ENCODE data around the gene STAG1.
"Not testable (repeated sequence)": the region's sequence is repeated elsewhere in the genome, so short reads cannot be mapped to it uniquely, and the experiment has no call there.

Gene STAG1

DNA sequence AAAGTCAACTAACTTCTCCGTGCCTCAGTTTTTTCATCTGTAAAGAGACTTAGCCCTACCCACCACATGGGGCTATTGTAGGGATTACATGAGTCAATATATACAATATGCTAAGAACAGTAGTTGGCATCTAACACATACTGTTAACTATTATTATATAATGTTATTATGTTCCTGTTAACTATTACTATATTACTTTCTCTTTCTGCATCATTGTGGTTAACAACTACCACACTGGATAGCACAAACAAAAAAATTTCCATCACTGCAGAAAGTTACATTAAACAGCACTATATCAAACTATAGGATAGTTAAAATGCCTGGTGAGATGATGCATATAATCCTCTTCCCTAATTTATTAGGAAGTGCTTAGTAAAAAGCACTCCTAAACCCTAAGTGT is 23.7 kb downstream of the STAG1 start:
- peaks cover 9% of the 10 kb centered on the region; the same call in 1 of the 2 replicates for H3K4me1 ChIP-seq (ENCODE audit: control insufficient read depth, insufficient read depth, low read length)
- H3K9me3 ChIP-seq (ENCODE audit: control insufficient read depth, insufficient read depth, low read depth, low read length), result no peaks in the 10 kb centered on the region
- no peak overlapping the region for H3K27ac ChIP-seq (ENCODE audit: low read depth, low read length)
- H3K4me3 ChIP-seq (ENCODE audit: low read depth, low read length), result no peak overlapping the region
- H3K36me3 ChIP-seq (ENCODE audit: control insufficient read depth, insufficient read depth, low read length), result no peaks in the 10 kb centered on the region
- H3K27me3 ChIP-seq (ENCODE audit: control insufficient read depth, insufficient read depth, low read length), result no peaks in the 10 kb centered on the region
- H3K9ac ChIP-seq (ENCODE audit: low read length), result no peak overlapping the region

DNA sequence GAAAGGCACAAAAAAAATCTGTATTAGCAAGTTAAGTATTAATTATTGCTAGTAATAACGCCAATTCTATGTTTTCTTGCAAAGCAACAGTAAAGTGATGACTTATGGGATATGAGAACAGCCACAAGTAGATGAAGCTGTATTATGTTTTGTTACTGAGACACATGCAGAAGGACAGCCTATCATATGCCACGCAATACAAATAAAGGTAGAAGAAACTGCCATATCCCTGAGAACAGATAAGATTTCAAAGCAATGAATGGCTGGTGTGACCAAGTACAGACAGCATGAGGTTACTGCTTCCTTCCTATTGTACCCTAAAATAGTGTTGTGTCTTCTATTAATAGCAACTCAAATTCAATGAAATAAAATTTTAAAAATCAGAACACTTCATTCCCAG is 26.7 kb downstream of the STAG1 start:
- Histone ChIP-seq H3K27me3 (ENCODE audit: control insufficient read depth, insufficient read depth, low read length) (no peaks in the 10 kb centered on the region), H3K9me3 (ENCODE audit: control insufficient read depth, insufficient read depth, low read depth, low read length) (0 out of 2 replicates have a peak, but pooled peaks cover 6% of the 10 kb centered on the region), H3K36me3 (ENCODE audit: control insufficient read depth, insufficient read depth, low read length) (peaks cover 4% of the 10 kb centered on the region; the same call in 1 of the 2 replicates), H3K4me3 (ENCODE audit: low read depth, low read length) (no peak overlapping the region), H3K9ac (ENCODE audit: low read length) (no peak overlapping the region), H3K4me1 (ENCODE audit: control insufficient read depth, insufficient read depth, low read length) (peaks cover 9% of the 10 kb centered on the region; the same call in 1 of the 2 replicates), H3K27ac (ENCODE audit: low read depth, low read length) (no peak overlapping the region)

DNA sequence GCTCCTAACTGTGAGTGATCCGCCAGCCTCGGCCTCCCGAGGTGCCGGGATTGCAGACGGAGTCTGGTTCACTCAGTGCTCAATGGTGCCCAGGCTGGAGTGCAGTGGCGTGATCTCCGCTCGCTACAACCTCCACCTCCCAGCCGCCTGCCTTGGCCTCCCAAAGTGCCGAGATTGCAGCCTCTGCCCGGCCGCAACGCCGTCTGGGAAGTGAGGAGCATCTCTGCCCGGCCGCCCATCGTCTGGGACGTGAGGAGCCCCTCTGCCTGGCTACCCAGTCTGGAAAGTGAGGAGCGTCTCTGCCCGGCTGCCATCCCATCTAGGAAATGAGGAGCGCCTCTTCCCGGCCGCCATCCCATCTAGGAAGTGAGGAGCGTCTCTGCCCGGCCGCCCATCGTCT is 29.3 kb downstream of the STAG1 start:
- H3K36me3 ChIP-seq (ENCODE audit: control insufficient read depth, insufficient read depth, low read length); H3K4me3 ChIP-seq (ENCODE audit: low read depth, low read length); H3K4me1 ChIP-seq (ENCODE audit: control insufficient read depth, insufficient read depth, low read length); H3K27ac ChIP-seq (ENCODE audit: low read depth, low read length); H3K9me3 ChIP-seq (ENCODE audit: control insufficient read depth, insufficient read depth, low read depth, low read length); H3K9ac ChIP-seq (ENCODE audit: low read length); H3K27me3 ChIP-seq (ENCODE audit: control insufficient read depth, insufficient read depth, low read length): not testable (repeated sequence)

- H3K27ac ChIP-seq (ENCODE audit: low read depth, low read length); H3K4me3 ChIP-seq (ENCODE audit: low read depth, low read length); H3K9me3 ChIP-seq (ENCODE audit: control insufficient read depth, insufficient read depth, low read depth, low read length); H3K36me3 ChIP-seq (ENCODE audit: control insufficient read depth, insufficient read depth, low read length); H3K27me3 ChIP-seq (ENCODE audit: control insufficient read depth, insufficient read depth, low read length); H3K4me1 ChIP-seq (ENCODE audit: control insufficient read depth, insufficient read depth, low read length); H3K9ac ChIP-seq (ENCODE audit: low read length): not testable (repeated sequence)
Observed at GRCh38 chr3:136722399-136722798, 29.8 kb downstream of the STAG1 start.

DNA sequence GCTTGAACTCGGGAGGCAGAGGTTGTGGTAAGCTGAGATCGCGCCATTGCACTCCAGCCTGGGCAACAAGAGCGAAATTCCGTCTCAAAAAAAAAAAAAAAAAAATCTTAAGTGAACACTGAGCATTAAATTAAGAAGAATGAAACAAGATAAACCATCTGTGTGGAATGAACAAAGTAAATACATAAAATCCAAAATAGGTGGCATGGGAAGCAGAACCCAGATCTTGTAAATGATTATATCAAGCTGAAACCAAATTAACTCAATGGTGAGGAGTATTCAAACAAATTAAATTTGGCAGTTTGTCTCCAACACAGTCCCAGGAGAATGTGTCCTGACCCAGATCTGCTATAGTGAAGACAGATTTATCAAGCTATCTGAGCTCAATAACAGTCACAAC is 32.1 kb downstream of the STAG1 start:
- peaks cover 4% of the 10 kb centered on the region; the same call in 1 of the 2 replicates for H3K36me3 ChIP-seq (ENCODE audit: control insufficient read depth, insufficient read depth, low read length)
- no peak overlapping the region for H3K27ac ChIP-seq (ENCODE audit: low read depth, low read length)
- no peak overlapping the region for H3K4me3 ChIP-seq (ENCODE audit: low read depth, low read length)
- 0 out of 2 replicates have a peak, but pooled peaks cover 6% of the 10 kb centered on the region for H3K9me3 ChIP-seq (ENCODE audit: control insufficient read depth, insufficient read depth, low read depth, low read length)
- H3K9ac ChIP-seq (ENCODE audit: low read length), result no peak overlapping the region
- H3K4me1 ChIP-seq (ENCODE audit: control insufficient read depth, insufficient read depth, low read length), result no peaks in the 10 kb centered on the region; the same call in 1 of the 2 replicates
- no peaks in the 10 kb centered on the region for H3K27me3 ChIP-seq (ENCODE audit: control insufficient read depth, insufficient read depth, low read length)

GRCh38 chr3:136716629-136717028 is 35.5 kb downstream of the STAG1 start:
- Histone ChIP-seq H3K9me3 (ENCODE audit: control insufficient read depth, insufficient read depth, low read depth, low read length) (no peaks in the 10 kb centered on the region), H3K4me3 (ENCODE audit: low read depth, low read length) (no peak overlapping the region), H3K9ac (ENCODE audit: low read length) (no peak overlapping the region), H3K36me3 (ENCODE audit: control insufficient read depth, insufficient read depth, low read length) (no peaks in the 10 kb centered on the region; the same call in 1 of the 2 replicates), H3K4me1 (ENCODE audit: control insufficient read depth, insufficient read depth, low read length) (no peaks in the 10 kb centered on the region; the same call in 1 of the 2 replicates), H3K27ac (ENCODE audit: low read depth, low read length) (no peak overlapping the region), H3K27me3 (ENCODE audit: control insufficient read depth, insufficient read depth, low read length) (no peaks in the 10 kb centered on the region)

GRCh38 chr3:136714020-136714419 is 38.2 kb downstream of the STAG1 start:
- H3K36me3 ChIP-seq (ENCODE audit: control insufficient read depth, insufficient read depth, low read length), result no peaks in the 10 kb centered on the region; the same call in 1 of the 2 replicates
- H3K4me1 ChIP-seq (ENCODE audit: control insufficient read depth, insufficient read depth, low read length), result no peaks in the 10 kb centered on the region; the same call in 1 of the 2 replicates
- H3K4me3 ChIP-seq (ENCODE audit: low read depth, low read length), result no peak overlapping the region
- H3K27ac ChIP-seq (ENCODE audit: low read depth, low read length), result no peak overlapping the region
- no peak overlapping the region for H3K9ac ChIP-seq (ENCODE audit: low read length)
- H3K27me3 ChIP-seq (ENCODE audit: control insufficient read depth, insufficient read depth, low read length), result no peaks in the 10 kb centered on the region
- no peaks in the 10 kb centered on the region for H3K9me3 ChIP-seq (ENCODE audit: control insufficient read depth, insufficient read depth, low read depth, low read length)

DNA sequence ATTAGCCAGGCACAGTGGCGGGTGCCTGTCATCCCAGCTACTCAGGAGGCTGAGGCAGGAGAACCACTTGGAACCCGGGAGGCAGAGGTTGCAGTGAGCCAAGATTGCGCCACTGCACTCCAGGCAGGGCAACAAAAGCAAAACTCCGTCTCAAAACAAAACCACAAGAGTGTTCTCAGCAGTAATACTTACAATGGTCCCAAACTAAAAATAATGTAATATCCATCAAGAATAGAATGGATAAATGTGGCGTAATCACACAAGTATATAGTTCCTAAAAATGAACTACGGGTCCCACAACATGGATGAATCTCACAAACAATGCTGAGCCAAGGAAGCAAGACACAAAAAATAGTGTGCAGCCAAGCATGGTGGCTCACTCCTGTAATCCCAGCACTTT is 39.2 kb downstream of the STAG1 start:
- Histone ChIP-seq H3K4me1 (ENCODE audit: control insufficient read depth, insufficient read depth, low read length) (no peaks in the 10 kb centered on the region; the same call in 1 of the 2 replicates), H3K27me3 (ENCODE audit: control insufficient read depth, insufficient read depth, low read length) (no peaks in the 10 kb centered on the region), H3K9me3 (ENCODE audit: control insufficient read depth, insufficient read depth, low read depth, low read length) (no peaks in the 10 kb centered on the region), H3K27ac (ENCODE audit: low read depth, low read length) (no peak overlapping the region), H3K4me3 (ENCODE audit: low read depth, low read length) (no peak overlapping the region), H3K36me3 (ENCODE audit: control insufficient read depth, insufficient read depth, low read length) (no peaks in the 10 kb centered on the region; the same call in 1 of the 2 replicates), H3K9ac (ENCODE audit: low read length) (no peak overlapping the region)

- not testable (repeated sequence) for H3K4me1 ChIP-seq (ENCODE audit: control insufficient read depth, insufficient read depth, low read length); H3K9me3 ChIP-seq (ENCODE audit: control insufficient read depth, insufficient read depth, low read depth, low read length); H3K4me3 ChIP-seq (ENCODE audit: low read depth, low read length); H3K27me3 ChIP-seq (ENCODE audit: control insufficient read depth, insufficient read depth, low read length); H3K27ac ChIP-seq (ENCODE audit: low read depth, low read length); H3K36me3 ChIP-seq (ENCODE audit: control insufficient read depth, insufficient read depth, low read length); H3K9ac ChIP-seq (ENCODE audit: low read length)
Observed at GRCh38 chr3:136711888-136712287, 40.3 kb downstream of the STAG1 start.

- no peaks in the 10 kb centered on the region for H3K27me3 ChIP-seq (ENCODE audit: control insufficient read depth, insufficient read depth, low read length)
- no peak overlapping the region for H3K9ac ChIP-seq (ENCODE audit: low read length)
- no peak overlapping the region for H3K4me3 ChIP-seq (ENCODE audit: low read depth, low read length)
- H3K27ac ChIP-seq (ENCODE audit: low read depth, low read length), result no peak overlapping the region
- no peaks in the 10 kb centered on the region for H3K9me3 ChIP-seq (ENCODE audit: control insufficient read depth, insufficient read depth, low read depth, low read length)
- H3K4me1 ChIP-seq (ENCODE audit: control insufficient read depth, insufficient read depth, low read length), result no peaks in the 10 kb centered on the region
- H3K36me3 ChIP-seq (ENCODE audit: control insufficient read depth, insufficient read depth, low read length), result no peaks in the 10 kb centered on the region; the same call in 1 of the 2 replicates
Observed at GRCh38 chr3:136711277-136711676, 40.9 kb downstream of the STAG1 start.

GRCh38 chr3:136709775-136710174 is 42.4 kb downstream of the STAG1 start:
- H3K9ac ChIP-seq (ENCODE audit: low read length); H3K4me1 ChIP-seq (ENCODE audit: control insufficient read depth, insufficient read depth, low read length); H3K36me3 ChIP-seq (ENCODE audit: control insufficient read depth, insufficient read depth, low read length); H3K27ac ChIP-seq (ENCODE audit: low read depth, low read length); H3K27me3 ChIP-seq (ENCODE audit: control insufficient read depth, insufficient read depth, low read length); H3K4me3 ChIP-seq (ENCODE audit: low read depth, low read length); H3K9me3 ChIP-seq (ENCODE audit: control insufficient read depth, insufficient read depth, low read depth, low read length): not testable (repeated sequence)
